SK-N-SH (cell line): ENCODE results near the gene RNASE8. TPM values are rescaled to one million over a fixed set of nuclear protein-coding genes. Genes with fewer than 3 reads are reported as not detected.

Experiments
- CTCF ChIA-PET: fragments of 300-600, 350-600 bp; formaldehyde crosslinking; extraction: SDS; loops from one replicate; lab custom pipeline; 2021; lab: Yijun Ruan, JAX
- POLR2A ChIA-PET: fragments of 350-600 bp; sonication (Branson Sonifier 250); formaldehyde crosslinking; extraction: SDS; loops from one replicate; lab custom pipeline; 2020; ENCODE audit warnings: antibody characterized with exemption, inconsistent platforms; lab: Yijun Ruan, JAX
- DNase-seq: peaks from one replicate; pipeline ENCODE4 v3.0.0; 2012
- H2AFZ ChIP-seq: fragments of 200-600 bp; sonication (generic); 2 replicates; pipeline ENCODE4 v1.8.1; 2016; ENCODE audit warnings: antibody characterized with exemption, mild to moderate bottlenecking, low read depth
- H3F3A ChIP-seq: fragments of 200-600 bp; sonication (generic); replicated peaks from 2 replicates; pipeline ENCODE3; 2016; ENCODE audit warnings: antibody characterized with exemption, mild to moderate bottlenecking; ENCODE audit not compliant: insufficient read depth
- H3K27ac ChIP-seq, 2 experiments: fragments of 200-500 bp in 1 of 2; fragments of 200-600 bp in 1 of 2; sonication (Bioruptor generic) in 1 of 2; sonication (generic), shearing (Covaris generic) in 1 of 2; 2 replicates each; pipeline versions ENCODE4 v1.5.1 to v1.6.1; 2014 to 2016; ENCODE audit warnings: low read depth in 2 of 2, inconsistent platforms in 1 of 2, low read length in 1 of 2, mild to moderate bottlenecking in 1 of 2, mixed read lengths in 1 of 2
- H3K27me3 ChIP-seq: fragments of 200-600 bp; sonication (generic), shearing (Covaris generic); 2 replicates; pipeline ENCODE4 v1.6.1; 2016; ENCODE audit warnings: mixed run types; ENCODE audit not compliant: insufficient read depth
- H3K36me3 ChIP-seq, 2 experiments: fragments of 200-500 bp in 1 of 2; fragments of 200-600 bp in 1 of 2; sonication (Bioruptor generic) in 1 of 2; sonication (generic) in 1 of 2; replicated peaks in 1 of 2; 2 replicates each; pipeline versions ENCODE3 to v1.5.1; 2014 to 2016; ENCODE audit warnings: low read length in 1 of 2, mild to moderate bottlenecking in 1 of 2; ENCODE audit not compliant: insufficient read depth in 2 of 2, control insufficient read depth in 1 of 2
- H3K4me1 ChIP-seq, 2 experiments: fragments of 200-500 bp in 1 of 2; fragments of 200-600 bp in 1 of 2; sonication (Bioruptor generic) in 1 of 2; sonication (generic), shearing (Covaris generic) in 1 of 2; 2 replicates each; pipeline versions ENCODE4 v1.5.1 to v1.6.1; 2014 to 2016; ENCODE audit warnings: low read depth in 1 of 2, low read length in 1 of 2, mixed run types in 1 of 2; ENCODE audit not compliant: insufficient read depth in 2 of 2, control insufficient read depth in 1 of 2
- H3K4me2 ChIP-seq: fragments of 200-600 bp; sonication (generic), shearing (Covaris generic); 2 replicates; pipeline ENCODE4 v1.6.1; 2017; ENCODE audit warnings: mixed run types
- H3K4me3 ChIP-seq, 2 experiments: fragments of 200-500 bp in 1 of 2; fragments of 200-600 bp in 1 of 2; sonication (Bioruptor generic) in 1 of 2; sonication (generic), shearing (Covaris generic) in 1 of 2; 2 replicates each; pipeline versions ENCODE4 v1.5.1 to v1.8.1; 2014 to 2016; ENCODE audit warnings: low read depth in 2 of 2, inconsistent platforms in 1 of 2, low read length in 1 of 2, mild to moderate bottlenecking in 1 of 2, mixed read lengths in 1 of 2, moderate library complexity in 1 of 2
- H3K79me2 ChIP-seq: fragments of 200-600 bp; sonication (generic); 2 replicates; pipeline ENCODE4 v1.8.1; 2017; ENCODE audit warnings: mild to moderate bottlenecking; ENCODE audit not compliant: insufficient read depth
- H3K9ac ChIP-seq: fragments of 200-600 bp; sonication (generic); 2 replicates; pipeline ENCODE4 v1.6.1; 2017; ENCODE audit warnings: mixed run types
- H3K9me2 ChIP-seq: fragments of 200-600 bp; sonication (generic); 2 replicates; pipeline ENCODE4 v1.6.1; 2017; ENCODE audit warnings: mixed run types
- H3K9me3 ChIP-seq: fragments of 200-600 bp; sonication (generic); 2 replicates; pipeline ENCODE4 v1.6.1; 2017; ENCODE audit warnings: mixed run types, mild to moderate bottlenecking, moderate library complexity
- H4K20me1 ChIP-seq: fragments of 200-600 bp; sonication (generic); 2 replicates; pipeline ENCODE4 v1.6.1; 2017; ENCODE audit warnings: mild to moderate bottlenecking, mixed run types; ENCODE audit not compliant: insufficient read depth
- CHD2 ChIP-seq: fragments of 150-350 bp; IDR thresholded peaks from 2 replicates; pipeline ENCODE4 v1.6.1; 2018; ENCODE audit warnings: low read length; ENCODE audit not compliant: partially characterized antibody
- ELF1 ChIP-seq: IDR thresholded peaks from 2 replicates; pipeline ENCODE4 v1.4.0; 2012
- EP300 ChIP-seq, 2 experiments: IDR thresholded peaks; 2 replicates each; pipeline versions ENCODE4 v1.4.0 to v1.6.1; 2012; ENCODE audit warnings: borderline replicate concordance in 1 of 2, low read depth in 1 of 2, low read length in 1 of 2
- EZH2phosphoT487 ChIP-seq: fragments of 200-600 bp; sonication (generic); IDR thresholded peaks from 2 replicates; pipeline ENCODE4 v1.6.1; 2017; ENCODE audit warnings: low read depth, mixed run types, mild to moderate bottlenecking, antibody characterized with exemption, moderate library complexity, borderline replicate concordance
- FOSL2 ChIP-seq: IDR thresholded peaks from 2 replicates; pipeline ENCODE4 v1.4.0; 2012; ENCODE audit warnings: low read depth, mild to moderate bottlenecking, moderate library complexity, borderline replicate concordance
- FOXM1 ChIP-seq: IDR thresholded peaks from 2 replicates; pipeline ENCODE4 v1.4.0; 2012; ENCODE audit warnings: low read depth, mild to moderate bottlenecking
- GABPA ChIP-seq: IDR thresholded peaks from 2 replicates; pipeline ENCODE4 v1.4.0; 2012; ENCODE audit warnings: low read depth, mild to moderate bottlenecking
- JUND ChIP-seq: IDR thresholded peaks from 2 replicates; pipeline ENCODE4 v1.4.0; 2012
- MEF2A ChIP-seq: IDR thresholded peaks from 2 replicates; pipeline ENCODE4 v1.4.0; 2012; ENCODE audit warnings: low read depth, borderline replicate concordance
- MXI1 ChIP-seq: IDR thresholded peaks from 2 replicates; pipeline ENCODE4 v1.6.1; 2012; ENCODE audit warnings: mild to moderate bottlenecking, low read depth, low read length, improper control_type of control experiment
- NFIC ChIP-seq: IDR thresholded peaks from 2 replicates; pipeline ENCODE4 v1.4.0; 2012; ENCODE audit warnings: borderline replicate concordance
- POLR2AphosphoS5 ChIP-seq: IDR thresholded peaks from 2 replicates; pipeline ENCODE4 v1.6.1; 2012; ENCODE audit warnings: low read depth, low read length
- RFX5 ChIP-seq: IDR thresholded peaks from 2 replicates; pipeline ENCODE4 v1.6.1; 2012; ENCODE audit warnings: mild to moderate bottlenecking, improper control_type of control experiment, low read length
- RXRA ChIP-seq: IDR thresholded peaks from 2 replicates; pipeline ENCODE4 v1.4.0; 2012; ENCODE audit warnings: low read depth, mild to moderate bottlenecking, borderline replicate concordance
- SIN3A ChIP-seq: IDR thresholded peaks from 2 replicates; pipeline ENCODE4 v1.6.1; 2012; ENCODE audit warnings: low read depth, mild to moderate bottlenecking, low read length, moderate library complexity, borderline replicate concordance
- SMC3 ChIP-seq: IDR thresholded peaks from 2 replicates; pipeline ENCODE4 v1.6.1; 2012; ENCODE audit warnings: low read depth, low read length, improper control_type of control experiment
- TAF1 ChIP-seq: IDR thresholded peaks from 2 replicates; pipeline ENCODE4 v1.6.1; 2012; ENCODE audit warnings: low read depth, mild to moderate bottlenecking, low read length, moderate library complexity, borderline replicate concordance
- TCF12 ChIP-seq: IDR thresholded peaks from 2 replicates; pipeline ENCODE4 v1.4.0; 2012
- TEAD4 ChIP-seq: IDR thresholded peaks from 2 replicates; pipeline ENCODE4 v1.4.0; 2012; ENCODE audit warnings: mild to moderate bottlenecking, borderline replicate concordance; ENCODE audit not compliant: insufficient read depth
- USF2 ChIP-seq: fragments of 150-350 bp; IDR thresholded peaks from 2 replicates; pipeline ENCODE4 v1.6.1; 2017; ENCODE audit warnings: antibody characterized with exemption, low read length, low read depth, borderline replicate concordance
- YY1 ChIP-seq: IDR thresholded peaks from 2 replicates; pipeline ENCODE4 v1.4.0; 2012; ENCODE audit warnings: low read depth, mild to moderate bottlenecking
- WGBS: methylation state at CpG from one replicate; pipeline ENCODE4 v1.1.6; 2017; ENCODE audit warnings: low lambda C conversion rate; 5-methylcytosine and 5-hydroxymethylcytosine counted together
- polyA plus RNA-seq, 3 experiments: library from polyadenylated mRNA; depleted of rRNA; stranded (reverse); fragments of >200 nt; gene quantifications; 2 replicates each; pipeline ENCODE4 v1.2.3, GENCODE V29; 2012
- TF ChIP-seq, protein P1 (sequence below): IDR thresholded peaks from 2 replicates; pipeline ENCODE4 v1.4.0; 2012; ENCODE audit warnings: low read depth
- TF ChIP-seq, protein P2 (sequence below): fragments of 150-350 bp; IDR thresholded peaks from 2 replicates; pipeline ENCODE4 v1.6.1; 2016; ENCODE audit warnings: mild to moderate bottlenecking, low read depth, low read length
- TF ChIP-seq, protein P3 (sequence below): IDR thresholded peaks from 2 replicates; pipeline ENCODE4 v1.4.0; 2012; ENCODE audit warnings: low read depth, borderline replicate concordance
- TF ChIP-seq, protein P4 (sequence below): IDR thresholded peaks from 2 replicates; pipeline ENCODE4; 2012

RNASE8 gene
- polyA plus RNA-seq, 1 of the 3 experiments (the other 2 are of a cell fraction): not detected

- TF ChIP-seq USF2: no peak
- no peak for TF ChIP-seq MEF2A
- no peak for TF ChIP-seq SIN3A
- no peak for TF ChIP-seq POLR2AphosphoS5
- TF ChIP-seq ELF1: no peak
- no peak for TF ChIP-seq EP300 (IDR thresholded peaks at IDR 0.05; ENCODE audit: borderline replicate concordance in 1 of 2, low read depth in 1 of 2, low read length in 1 of 2)
- TF ChIP-seq GABPA: no peak
Observed at GRCh38 chr14:21091821-21092272, 34.2 kb downstream of the RNASE8 start (continued).

GRCh38 chr14:21092273-21093011 lies 34.8 kb downstream of the RNASE8 start:
- H3K9me3 ChIP-seq: no peaks in the 10 kb centered on the region
- H3K9ac ChIP-seq: no peak overlapping the region
- H4K20me1 ChIP-seq: peaks cover 14% of the 10 kb centered on the region; the same call in 1 of the 2 replicates
- no peaks in the 10 kb centered on the region for H3K9me2 ChIP-seq
- no peak overlapping the region for H2AFZ ChIP-seq
- CTCF ChIA-PET: interaction anchor here (0.7 to 20.5 kb wide), 36 partner anchors 7 to 442 kb away, joined by 3 to 555 read pairs (median 6); partner anchors contain the start of genes ARHGEF40, NDRG2, TMEM253 and TPPP2
- WGBS: 36% methylated on average over 25 of the region's 59 CpGs
- peak; percentile 95 for DNase-seq
- H3F3A ChIP-seq: peaks cover 56% of the 10 kb centered on the region
- H3K4me1 ChIP-seq: peaks cover 21 to 28% of the 10 kb centered on the region in 2 experiments
- POLR2A ChIA-PET: interaction anchor here (1.2 to 1.8 kb wide), 4 partner anchors 9 to 24 kb away, joined by 3 to 12 read pairs (median 5); partner anchors contain the start of genes ARHGEF40 and TMEM253
- H3K4me3 ChIP-seq: peak overlapping the region in 1 of 2 experiments; percentile 36; a peak in 1 of 4 replicates
- H3K36me3 ChIP-seq: peaks cover 20 to 46% of the 10 kb centered on the region in 2 experiments
- H3K79me2 ChIP-seq: no peaks in the 10 kb centered on the region
- no peak overlapping the region for H3K4me2 ChIP-seq
- no peaks in the 10 kb centered on the region for H3K27me3 ChIP-seq
- no peak overlapping the region; a peak in 1 of 4 replicates for H3K27ac ChIP-seq
- 0 out of 2 replicates have a peak, but pooled peaks have one; percentile 28 for TF ChIP-seq FOXM1
- TF ChIP-seq RFX5: no peak
- peak; percentile 85; the same call in 1 of the 2 replicates for TF ChIP-seq SIN3A
- no peak for TF ChIP-seq MEF2A
- TF ChIP-seq EZH2phosphoT487: no peak
- no peak for TF ChIP-seq RXRA
- TF ChIP-seq, protein P1, sequence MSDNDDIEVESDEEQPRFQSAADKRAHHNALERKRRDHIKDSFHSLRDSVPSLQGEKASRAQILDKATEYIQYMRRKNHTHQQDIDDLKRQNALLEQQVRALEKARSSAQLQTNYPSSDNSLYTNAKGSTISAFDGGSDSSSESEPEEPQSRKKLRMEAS: peak; percentile 34; the same call in 1 of the 2 replicates
- TF ChIP-seq MXI1: no peak
- TF ChIP-seq TEAD4: no peak
- TF ChIP-seq JUND: no peak
- TF ChIP-seq TCF12: no peak; the same call in 1 of the 2 replicates
- TF ChIP-seq GABPA: no peak
- no peak for TF ChIP-seq NFIC
- no peak for TF ChIP-seq ELF1
- no peak; the same call in 1 of the 2 replicates for TF ChIP-seq TAF1
- TF ChIP-seq POLR2AphosphoS5: peak; percentile 64
- TF ChIP-seq CHD2: peak; percentile 71
- no peak for TF ChIP-seq FOSL2
- TF ChIP-seq, protein P2, sequence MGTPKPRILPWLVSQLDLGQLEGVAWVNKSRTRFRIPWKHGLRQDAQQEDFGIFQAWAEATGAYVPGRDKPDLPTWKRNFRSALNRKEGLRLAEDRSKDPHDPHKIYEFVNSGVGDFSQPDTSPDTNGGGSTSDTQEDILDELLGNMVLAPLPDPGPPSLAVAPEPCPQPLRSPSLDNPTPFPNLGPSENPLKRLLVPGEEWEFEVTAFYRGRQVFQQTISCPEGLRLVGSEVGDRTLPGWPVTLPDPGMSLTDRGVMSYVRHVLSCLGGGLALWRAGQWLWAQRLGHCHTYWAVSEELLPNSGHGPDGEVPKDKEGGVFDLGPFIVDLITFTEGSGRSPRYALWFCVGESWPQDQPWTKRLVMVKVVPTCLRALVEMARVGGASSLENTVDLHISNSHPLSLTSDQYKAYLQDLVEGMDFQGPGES: no peak
- TF ChIP-seq, protein P3, sequence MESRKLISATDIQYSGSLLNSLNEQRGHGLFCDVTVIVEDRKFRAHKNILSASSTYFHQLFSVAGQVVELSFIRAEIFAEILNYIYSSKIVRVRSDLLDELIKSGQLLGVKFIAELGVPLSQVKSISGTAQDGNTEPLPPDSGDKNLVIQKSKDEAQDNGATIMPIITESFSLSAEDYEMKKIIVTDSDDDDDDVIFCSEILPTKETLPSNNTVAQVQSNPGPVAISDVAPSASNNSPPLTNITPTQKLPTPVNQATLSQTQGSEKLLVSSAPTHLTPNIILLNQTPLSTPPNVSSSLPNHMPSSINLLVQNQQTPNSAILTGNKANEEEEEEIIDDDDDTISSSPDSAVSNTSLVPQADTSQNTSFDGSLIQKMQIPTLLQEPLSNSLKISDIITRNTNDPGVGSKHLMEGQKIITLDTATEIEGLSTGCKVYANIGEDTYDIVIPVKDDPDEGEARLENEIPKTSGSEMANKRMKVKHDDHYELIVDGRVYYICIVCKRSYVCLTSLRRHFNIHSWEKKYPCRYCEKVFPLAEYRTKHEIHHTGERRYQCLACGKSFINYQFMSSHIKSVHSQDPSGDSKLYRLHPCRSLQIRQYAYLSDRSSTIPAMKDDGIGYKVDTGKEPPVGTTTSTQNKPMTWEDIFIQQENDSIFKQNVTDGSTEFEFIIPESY: no peak
- no peak for TF ChIP-seq EP300 (IDR thresholded peaks at IDR 0.05; ENCODE audit: borderline replicate concordance in 1 of 2, low read depth in 1 of 2, low read length in 1 of 2)
- TF ChIP-seq, protein P4, sequence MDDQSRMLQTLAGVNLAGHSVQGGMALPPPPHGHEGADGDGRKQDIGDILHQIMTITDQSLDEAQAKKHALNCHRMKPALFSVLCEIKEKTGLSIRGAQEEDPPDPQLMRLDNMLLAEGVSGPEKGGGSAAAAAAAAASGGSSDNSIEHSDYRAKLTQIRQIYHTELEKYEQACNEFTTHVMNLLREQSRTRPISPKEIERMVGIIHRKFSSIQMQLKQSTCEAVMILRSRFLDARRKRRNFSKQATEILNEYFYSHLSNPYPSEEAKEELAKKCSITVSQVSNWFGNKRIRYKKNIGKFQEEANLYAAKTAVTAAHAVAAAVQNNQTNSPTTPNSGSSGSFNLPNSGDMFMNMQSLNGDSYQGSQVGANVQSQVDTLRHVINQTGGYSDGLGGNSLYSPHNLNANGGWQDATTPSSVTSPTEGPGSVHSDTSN: 0 out of 2 replicates have a peak, but pooled peaks have one; percentile 20
- no peak for TF ChIP-seq YY1
- peak; percentile 100 for TF ChIP-seq SMC3
